GM12864 (cell line): ENCODE data around the gene ACTN2.

Source experiments
- DNase-seq: peaks from one replicate; pipeline ENCODE4 v3.0.0-alpha.2; 2011; ENCODE audit warnings: low read depth
- H3K4me3 ChIP-seq: 2 replicates; pipeline ENCODE4 v1.5.1; 2011; ENCODE audit warnings: mild to moderate bottlenecking, low read depth, low read length, control low read depth
- TF ChIP-seq, protein P1 (sequence below): IDR thresholded peaks from 2 replicates; pipeline ENCODE4 v1.5.1; 2011; ENCODE audit warnings: low read depth, mild to moderate bottlenecking, moderate library complexity, low read length, control low read depth, inconsistent platforms; ENCODE audit errors: missing control alignments

ACTN2 gene

DNA sequence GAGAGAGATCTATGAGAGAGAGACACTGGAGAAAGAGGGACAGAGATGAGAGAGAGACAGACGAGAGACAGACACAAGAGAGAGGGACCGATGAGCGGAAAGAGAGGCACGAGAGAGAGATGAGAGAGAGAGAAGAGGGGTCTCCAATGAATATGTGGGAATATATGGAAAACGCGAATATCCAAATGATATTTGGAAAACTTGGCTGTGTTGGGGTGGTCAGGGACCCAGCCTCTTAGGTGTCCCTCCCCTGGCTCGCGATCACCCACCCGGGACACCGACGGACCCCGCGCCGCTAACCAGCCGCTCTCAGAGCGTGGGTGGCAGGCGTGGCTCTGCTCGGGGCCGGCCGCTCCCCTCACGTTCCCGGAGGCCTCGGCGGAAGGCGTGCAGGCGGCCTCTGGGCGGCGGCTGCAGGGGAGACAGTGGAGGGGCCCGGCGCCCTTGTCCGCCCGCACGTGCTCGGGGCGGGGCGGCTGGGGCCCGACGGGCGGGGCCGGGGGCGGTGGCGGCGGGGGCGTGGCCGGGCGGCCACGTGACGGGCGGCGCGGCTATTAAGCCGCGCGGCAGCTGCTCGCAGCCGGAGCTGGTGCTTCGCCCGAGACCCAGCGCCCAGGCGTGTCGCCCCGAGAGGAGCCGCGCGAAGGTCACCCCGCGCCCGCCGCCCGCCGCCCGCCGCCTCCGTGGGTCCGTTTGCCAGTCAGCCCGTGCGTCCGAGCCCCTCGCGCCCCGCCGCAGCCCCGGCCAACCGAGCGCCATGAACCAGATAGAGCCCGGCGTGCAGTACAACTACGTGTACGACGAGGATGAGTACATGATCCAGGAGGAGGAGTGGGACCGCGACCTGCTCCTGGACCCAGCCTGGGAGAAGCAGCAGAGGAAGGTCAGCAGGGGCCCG lies at the start of gene ACTN2:
TSS of gene ACTN2 (plus strand) at position 583 of the 898 bp plus-strand sequence. CDS start at position 758, 175 bp downstream.
- no peak for DNase-seq
- no peak within 1 kb of the TSS; the same call in 1 of the 2 replicates for H3K4me3 ChIP-seq
- TF ChIP-seq, protein P1, sequence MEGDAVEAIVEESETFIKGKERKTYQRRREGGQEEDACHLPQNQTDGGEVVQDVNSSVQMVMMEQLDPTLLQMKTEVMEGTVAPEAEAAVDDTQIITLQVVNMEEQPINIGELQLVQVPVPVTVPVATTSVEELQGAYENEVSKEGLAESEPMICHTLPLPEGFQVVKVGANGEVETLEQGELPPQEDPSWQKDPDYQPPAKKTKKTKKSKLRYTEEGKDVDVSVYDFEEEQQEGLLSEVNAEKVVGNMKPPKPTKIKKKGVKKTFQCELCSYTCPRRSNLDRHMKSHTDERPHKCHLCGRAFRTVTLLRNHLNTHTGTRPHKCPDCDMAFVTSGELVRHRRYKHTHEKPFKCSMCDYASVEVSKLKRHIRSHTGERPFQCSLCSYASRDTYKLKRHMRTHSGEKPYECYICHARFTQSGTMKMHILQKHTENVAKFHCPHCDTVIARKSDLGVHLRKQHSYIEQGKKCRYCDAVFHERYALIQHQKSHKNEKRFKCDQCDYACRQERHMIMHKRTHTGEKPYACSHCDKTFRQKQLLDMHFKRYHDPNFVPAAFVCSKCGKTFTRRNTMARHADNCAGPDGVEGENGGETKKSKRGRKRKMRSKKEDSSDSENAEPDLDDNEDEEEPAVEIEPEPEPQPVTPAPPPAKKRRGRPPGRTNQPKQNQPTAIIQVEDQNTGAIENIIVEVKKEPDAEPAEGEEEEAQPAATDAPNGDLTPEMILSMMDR = no peak

DNA sequence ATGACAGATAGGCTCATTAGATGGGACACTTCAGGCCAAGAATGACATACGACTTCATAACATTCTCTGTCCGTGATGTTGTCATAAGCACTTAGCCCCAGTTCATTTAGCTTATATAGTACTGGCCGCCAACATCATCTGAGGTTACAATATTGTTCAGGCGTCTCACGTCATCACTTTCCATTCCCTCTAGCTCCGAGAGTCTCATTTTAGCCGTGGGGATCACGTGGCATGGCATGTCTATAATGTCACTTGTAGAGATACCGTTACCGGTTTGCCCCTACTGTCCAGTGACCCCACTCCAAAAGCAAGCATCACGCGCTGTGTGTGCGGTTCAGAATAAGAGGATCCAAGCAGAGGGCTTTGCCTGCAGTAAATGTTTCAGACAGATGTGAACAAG lies 47.4 kb upstream of the ACTN2 start:
- TF ChIP-seq, protein P1 = no peak
- H3K4me3 ChIP-seq = no peak overlapping the region
- DNase-seq = no peak

DNA sequence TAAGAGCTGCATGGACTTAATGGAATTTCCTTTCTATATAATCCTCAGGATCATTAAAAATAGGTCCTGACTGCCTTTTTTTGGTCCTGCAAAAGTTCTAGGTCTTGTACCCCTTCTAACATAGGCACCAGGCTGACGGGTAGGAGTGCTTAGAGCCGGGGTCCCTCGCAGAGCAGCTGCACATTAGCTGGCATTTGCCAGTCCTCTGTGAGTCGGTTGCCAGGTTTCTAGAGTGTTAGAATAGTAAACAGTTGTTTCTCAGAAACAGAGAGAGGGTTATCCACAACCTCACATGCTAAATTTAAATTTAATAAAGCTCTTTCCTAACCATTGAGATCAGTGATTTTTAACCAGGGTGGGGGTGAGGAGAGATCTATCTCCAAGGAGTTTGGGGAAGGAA lies 46.6 kb upstream of the ACTN2 start:
- no peak overlapping the region for H3K4me3 ChIP-seq
- TF ChIP-seq, protein P1 = no peak
- no peak for DNase-seq

DNA sequence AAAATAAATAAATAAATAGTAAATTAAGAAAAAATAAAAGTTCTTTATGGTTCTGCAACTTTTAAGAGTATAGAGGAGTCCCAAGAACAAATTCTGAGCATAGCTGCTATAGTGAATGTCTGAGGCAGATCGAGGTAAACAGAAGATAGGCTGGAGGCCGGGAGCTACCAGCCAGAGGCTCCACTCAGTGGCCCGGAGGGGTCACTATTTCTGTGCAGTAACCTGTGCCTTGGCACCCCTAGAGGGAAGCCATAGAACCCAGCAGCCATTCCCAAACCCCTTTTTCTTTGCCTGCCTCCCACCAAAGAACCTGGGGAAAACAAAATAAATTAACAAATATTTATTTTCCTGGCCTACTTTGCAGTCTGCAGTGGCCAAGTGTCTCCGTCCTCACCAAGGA lies 43.5 kb upstream of the ACTN2 start:
- no peak overlapping the region for H3K4me3 ChIP-seq
- no peak for DNase-seq
- TF ChIP-seq, protein P1 = no peak

DNA sequence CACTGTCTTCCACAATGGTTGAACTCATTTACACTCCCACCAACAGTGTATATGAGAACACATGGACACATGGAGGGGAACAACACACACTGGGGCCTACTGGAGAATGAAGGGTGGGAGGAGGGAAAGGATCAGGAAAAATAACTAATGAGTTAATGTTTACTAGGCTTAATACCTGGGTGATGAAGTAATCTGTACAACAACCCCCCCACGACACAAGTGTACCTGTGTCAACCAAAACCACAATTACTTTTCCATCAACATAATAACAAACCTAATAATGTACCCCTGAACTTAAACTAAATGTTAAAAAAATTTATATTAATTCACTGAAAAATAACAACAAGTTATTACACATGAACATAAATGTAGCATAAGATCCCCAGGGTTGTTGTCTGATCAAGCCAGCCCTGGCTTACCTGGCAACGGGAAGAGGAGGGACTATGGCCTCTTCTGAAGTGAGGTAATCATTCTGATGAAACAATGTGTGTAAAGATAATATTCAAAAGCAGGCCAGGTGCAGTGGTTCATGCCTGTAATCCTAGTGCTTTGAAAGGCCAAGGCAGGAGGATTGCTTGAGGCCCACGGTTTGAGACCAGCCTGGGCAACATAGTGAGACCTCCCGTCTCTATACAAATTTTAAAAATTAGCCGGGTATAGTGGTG lies 41.2 kb upstream of the ACTN2 start:
- no peak for DNase-seq
- no peak overlapping the region for H3K4me3 ChIP-seq
- TF ChIP-seq, protein P1 = no peak

DNA sequence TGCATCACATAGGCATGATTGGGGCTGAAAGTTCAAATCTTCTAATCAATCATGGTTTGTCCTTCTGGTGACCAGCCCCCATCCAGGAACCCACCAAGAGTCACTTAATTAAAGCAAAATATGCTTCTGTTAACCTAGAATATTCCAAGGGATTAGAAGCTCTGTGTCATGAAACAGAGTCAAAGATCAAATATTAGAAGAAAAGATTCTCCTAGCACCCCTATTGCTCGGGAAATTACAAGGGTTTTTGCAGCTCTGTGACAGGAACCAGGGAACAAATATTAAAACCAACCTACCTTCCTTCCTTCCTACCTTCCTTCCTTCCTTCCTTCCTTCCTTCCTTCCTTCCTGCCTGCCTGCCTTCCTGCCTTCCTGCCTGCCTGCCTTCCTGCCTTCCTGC lies 31.8 kb upstream of the ACTN2 start:
- TF ChIP-seq, protein P1 = no peak
- no peak for DNase-seq
- H3K4me3 ChIP-seq = no peak overlapping the region
